CD14-positive monocyte (primary cell): ENCODE results near the gene KCNV2. TPM values are rescaled to one million over a fixed set of nuclear protein-coding genes. Genes with fewer than 3 reads are reported as not detected.

Experiments used
- DNase-seq, 3 donors: peaks; one replicate each; pipeline ENCODE4 v3.0.0-alpha.2; 2011 to 2022
- H2AFZ ChIP-seq: 2 replicates; pipeline ENCODE4 v1.6.0; 2012; ENCODE audit warnings: mild to moderate bottlenecking, low read depth, low read length, inconsistent platforms; ENCODE audit not compliant: insufficient read depth, poor library complexity, severe bottlenecking
- H3K27ac ChIP-seq, 2 donors: 1 replicate in 1 of 2; 2 replicates in 1 of 2; pipeline ENCODE4 v1.5.1; 2012 to 2013; ENCODE audit warnings: low read length in 2 of 2, control low read depth in 1 of 2, inconsistent platforms in 1 of 2, low read depth in 1 of 2, mild to moderate bottlenecking in 1 of 2
- H3K27me3 ChIP-seq, 2 donors: one replicate each; pipeline versions ENCODE4 v1.6.0 to v1.6.1; 2011 to 2013; ENCODE audit warnings: low read length in 2 of 2; ENCODE audit not compliant: control insufficient read depth in 2 of 2, insufficient read depth in 2 of 2
- H3K36me3 ChIP-seq, 2 donors: replicated peaks in 1 of 2; 1 replicate in 1 of 2; 2 replicates in 1 of 2; pipeline versions ENCODE4 v1.5.1 to v1.6.1; 2012 to 2013; ENCODE audit warnings: low read length in 2 of 2, control low read depth in 1 of 2, inconsistent platforms in 1 of 2, mild to moderate bottlenecking in 1 of 2; ENCODE audit not compliant: insufficient read depth in 2 of 2, control insufficient read depth in 1 of 2
- H3K4me1 ChIP-seq, 2 donors: 1 replicate in 1 of 2; 2 replicates in 1 of 2; pipeline versions ENCODE4 v1.5.1 to v1.6.1; 2012 to 2013; ENCODE audit warnings: low read length in 2 of 2, control low read depth in 1 of 2, inconsistent platforms in 1 of 2, mild to moderate bottlenecking in 1 of 2, moderate library complexity in 1 of 2; ENCODE audit not compliant: insufficient read depth in 2 of 2, control insufficient read depth in 1 of 2
- H3K4me2 ChIP-seq: replicated peaks from 2 replicates; pipeline ENCODE3; 2012; ENCODE audit warnings: low read length, moderate library complexity, mild to moderate bottlenecking; ENCODE audit not compliant: poor library complexity, severe bottlenecking; ENCODE audit errors: extremely low read depth
- H3K4me3 ChIP-seq, 3 experiments: fragments of 200-600 bp in 1 of 3; sonication (generic) in 1 of 3; replicated peaks in 1 of 3; 1 replicate in 2 of 3; 2 replicates in 1 of 3; pipeline ENCODE4 v1.5.1; 2011 to 2013; ENCODE audit warnings: low read length in 3 of 3, mild to moderate bottlenecking in 3 of 3, control low read depth in 2 of 3, low read depth in 2 of 3, inconsistent platforms in 1 of 3, moderate library complexity in 1 of 3
- H3K79me2 ChIP-seq: 2 replicates; pipeline ENCODE4 v1.6.0; 2012; ENCODE audit warnings: mild to moderate bottlenecking, control low read depth, inconsistent platforms, low read length, moderate library complexity; ENCODE audit not compliant: insufficient read depth
- H3K9ac ChIP-seq: 2 replicates; pipeline ENCODE4 v1.6.0; 2017; ENCODE audit warnings: low read length, mild to moderate bottlenecking; ENCODE audit not compliant: insufficient read depth, poor library complexity, severe bottlenecking
- H3K9me3 ChIP-seq, 2 donors: replicated peaks in 1 of 2; 1 replicate in 1 of 2; 2 replicates in 1 of 2; pipeline versions ENCODE4 v1.5.1 to v1.6.1; 2012 to 2013; ENCODE audit warnings: low read length in 2 of 2, control low read depth in 1 of 2; ENCODE audit not compliant: control insufficient read depth in 1 of 2, insufficient read depth in 1 of 2
- H4K20me1 ChIP-seq: 2 replicates; pipeline ENCODE4 v1.6.0; 2012; ENCODE audit warnings: mild to moderate bottlenecking, low read length, control low read depth, moderate library complexity; ENCODE audit not compliant: insufficient read depth
- H3K27ac Mint-ChIP-seq, 7 donors: one replicate each; pipeline ENCODE4 v1.8.0; 2020; ENCODE audit warnings: mild to moderate bottlenecking in 7 of 7, mixed read lengths in 7 of 7, moderate library complexity in 6 of 7, inconsistent platforms in 2 of 7
- H3K27me3 Mint-ChIP-seq, 3 donors: one replicate each; pipeline ENCODE4 v1.8.0; 2021 to 2022; ENCODE audit warnings: low read depth in 3 of 3, mild to moderate bottlenecking in 3 of 3, mixed read lengths in 3 of 3, moderate library complexity in 3 of 3, inconsistent platforms in 1 of 3
- H3K36me3 Mint-ChIP-seq, 2 donors: one replicate each; pipeline ENCODE4 v1.8.0; 2020; ENCODE audit warnings: mixed read lengths in 2 of 2, inconsistent platforms in 1 of 2, mild to moderate bottlenecking in 1 of 2
- H3K4me1 Mint-ChIP-seq: one replicate; pipeline ENCODE4 v1.8.0; 2020; ENCODE audit warnings: mild to moderate bottlenecking, mixed read lengths
- H3K4me3 Mint-ChIP-seq, 2 donors: one replicate each; pipeline ENCODE4 v1.8.0; 2020; ENCODE audit warnings: mild to moderate bottlenecking in 2 of 2, mixed read lengths in 2 of 2, moderate library complexity in 1 of 2
- H3K9me3 Mint-ChIP-seq, 7 donors: one replicate each; pipeline ENCODE4 v1.8.0; 2020 to 2022; ENCODE audit warnings: mixed read lengths in 7 of 7, mild to moderate bottlenecking in 6 of 7, moderate library complexity in 6 of 7, inconsistent platforms in 2 of 7
- CTCF ChIP-seq: fragments of 200-600 bp; IDR thresholded peaks from one replicate; pipeline ENCODE4 v1.8.0; 2022; ENCODE audit warnings: antibody characterized with exemption, mild to moderate bottlenecking
- WGBS: methylation state at CpG from one replicate; pipeline ENCODE4 v1.1.5; 2013; ENCODE audit warnings: missing lambda C conversion rate; ENCODE audit not compliant: insufficient coverage; 5-methylcytosine and 5-hydroxymethylcytosine counted together
- intact Hi-C, 2 donors: fragments of 100-400 bp; cut with micrococcal nuclease; formaldehyde crosslinking; loops; one replicate each; pipeline versions ENCODE4 v1.15.0 to v1.15.1; 2023
- polyA plus RNA-seq, 3 donors: library from polyadenylated mRNA; depleted of rRNA in 1 of 3; unstranded in 2 of 3; stranded (reverse) in 1 of 3; fragments of 300-500 nt in 2 of 3; fragments of >200 nt in 1 of 3; fragmentation: Illumina TruSeq in 2 of 3; gene quantifications; 1 replicate in 2 of 3; 2 replicates in 1 of 3; pipeline ENCODE4 v1.2.3, GENCODE V29; 2012 to 2021

Gene KCNV2
- polyA plus RNA-seq, 3 donors, result not detected

- H3K79me2 ChIP-seq, result no peaks in the 10 kb centered on the region
- intact Hi-C loops, result no loop called here
- Mint-ChIP-seq H3K36me3 (no peaks in the 10 kb centered on the region), H3K9me3 (no peaks in the 10 kb centered on the region), H3K4me3 (no peak overlapping the region), H3K27me3 (no peaks in the 10 kb centered on the region), H3K4me1 (no peaks in the 10 kb centered on the region), H3K27ac (no peak overlapping the region)
- H2AFZ ChIP-seq, result no peak overlapping the region
- no peak overlapping the region for H3K9ac ChIP-seq
- H3K4me3 ChIP-seq, result no peak overlapping the region
- no peak overlapping the region for H3K27ac ChIP-seq
- no peaks in the 10 kb centered on the region for H4K20me1 ChIP-seq
- no peak for TF ChIP-seq CTCF
- no peak for DNase-seq
- H3K4me1 ChIP-seq, result no peaks in the 10 kb centered on the region
- WGBS, result no CpG with 5 or more reads among the region's 1 CpG
- H3K27me3 ChIP-seq, result no peaks in the 10 kb centered on the region
- H3K4me2 ChIP-seq, result no peak overlapping the region
- H3K36me3 ChIP-seq, result no peaks in the 10 kb centered on the region
- no peaks in the 10 kb centered on the region for H3K9me3 ChIP-seq
Observed at GRCh38 chr9:2691212-2691611, 26.1 kb upstream of the KCNV2 start.

GRCh38 chr9:2691626-2692025 is 25.7 kb upstream of the KCNV2 start:
- no peak overlapping the region for H3K4me2 ChIP-seq
- H3K9me3 ChIP-seq, result no peaks in the 10 kb centered on the region
- Mint-ChIP-seq H3K36me3 (no peaks in the 10 kb centered on the region), H3K4me3 (no peak overlapping the region), H3K27me3 (no peaks in the 10 kb centered on the region), H3K4me1 (no peaks in the 10 kb centered on the region), H3K27ac (no peak overlapping the region), H3K9me3 (no peaks in the 10 kb centered on the region)
- WGBS, result no CpG with 5 or more reads among the region's 2 CpGs
- H4K20me1 ChIP-seq, result no peaks in the 10 kb centered on the region
- no peak overlapping the region for H3K4me3 ChIP-seq
- TF ChIP-seq CTCF, result no peak
- no peak overlapping the region for H3K27ac ChIP-seq
- no peaks in the 10 kb centered on the region for H3K36me3 ChIP-seq
- no peaks in the 10 kb centered on the region for H3K79me2 ChIP-seq
- no peaks in the 10 kb centered on the region for H3K4me1 ChIP-seq
- intact Hi-C loops, result no loop called here
- DNase-seq, result no peak
- H3K9ac ChIP-seq, result no peak overlapping the region
- H3K27me3 ChIP-seq, result no peaks in the 10 kb centered on the region
- no peak overlapping the region for H2AFZ ChIP-seq
